H9 (cell line): ENCODE data around the gene LHX4. TPM values are rescaled to one million over a fixed set of nuclear protein-coding genes. Genes with fewer than 3 reads are reported as not detected.

ENCODE experiments used
- DNase-seq: peaks from one replicate; pipeline ENCODE4 v3.0.0-alpha.2; 2017
- H2AFZ ChIP-seq: one replicate; pipeline ENCODE4 v1.6.1; 2013; ENCODE audit warnings: mild to moderate bottlenecking, low read length, control low read depth, moderate library complexity
- H2AK5ac ChIP-seq: 2 replicates; pipeline ENCODE4 v1.6.1; 2013; ENCODE audit warnings: low read length, control low read depth, mixed read lengths; ENCODE audit not compliant: insufficient read length
- H2BK120ac ChIP-seq: one replicate; pipeline ENCODE4 v1.6.1; 2013; ENCODE audit warnings: low read depth, mild to moderate bottlenecking, low read length, control low read depth, inconsistent platforms; ENCODE audit not compliant: poor library complexity, severe bottlenecking
- H2BK12ac ChIP-seq: 2 replicates; pipeline ENCODE4 v1.6.1; 2013; ENCODE audit warnings: low read length, control low read depth, mixed read lengths, low read depth; ENCODE audit not compliant: insufficient read length
- H2BK15ac ChIP-seq: 2 replicates; pipeline ENCODE4 v1.6.1; 2013; ENCODE audit warnings: low read depth, low read length, control low read depth
- H2BK20ac ChIP-seq: one replicate; pipeline ENCODE4 v1.6.1; 2013; ENCODE audit warnings: low read depth, mild to moderate bottlenecking, low read length, control low read depth, inconsistent platforms; ENCODE audit not compliant: poor library complexity, severe bottlenecking
- H2BK5ac ChIP-seq: 2 replicates; pipeline ENCODE4 v1.6.1; 2013; ENCODE audit warnings: low read length, control low read depth, mixed read lengths; ENCODE audit not compliant: insufficient read length
- H3K14ac ChIP-seq: 2 replicates; pipeline ENCODE4 v1.6.1; 2013; ENCODE audit warnings: low read length, control low read depth; ENCODE audit not compliant: insufficient read depth
- H3K18ac ChIP-seq: 2 replicates; pipeline ENCODE4 v1.6.1; 2013; ENCODE audit warnings: low read depth, mild to moderate bottlenecking, mixed read lengths, low read length, control low read depth; ENCODE audit not compliant: insufficient read length
- H3K23ac ChIP-seq: 2 replicates; pipeline ENCODE4 v1.6.1; 2013; ENCODE audit warnings: low read length, control low read depth, mixed read lengths, low read depth; ENCODE audit not compliant: insufficient read length
- H3K23me2 ChIP-seq: 2 replicates; pipeline ENCODE4 v1.6.1; 2013; ENCODE audit warnings: low read depth, mild to moderate bottlenecking, mixed read lengths, low read length, control low read depth; ENCODE audit not compliant: insufficient read length, poor library complexity, severe bottlenecking
- H3K27ac ChIP-seq: 2 replicates; pipeline ENCODE4 v1.5.1; 2013; ENCODE audit warnings: low read length, control low read depth, mixed read lengths, low read depth; ENCODE audit not compliant: insufficient read length
- H3K27me3 ChIP-seq: 2 replicates; pipeline ENCODE4 v1.6.1; 2013; ENCODE audit warnings: low read length, control low read depth, inconsistent platforms; ENCODE audit not compliant: insufficient read depth
- H3K4ac ChIP-seq: 2 replicates; pipeline ENCODE4 v1.6.1; 2013; ENCODE audit warnings: low read depth, mild to moderate bottlenecking, control low read depth, inconsistent platforms, low read length, moderate library complexity
- H3K4me1 ChIP-seq: 2 replicates; pipeline ENCODE4 v1.6.1; 2013; ENCODE audit warnings: low read length, control low read depth, inconsistent platforms; ENCODE audit not compliant: insufficient read depth
- H3K4me2 ChIP-seq: 2 replicates; pipeline ENCODE4 v1.6.1; 2013; ENCODE audit warnings: low read length, control low read depth, mixed read lengths; ENCODE audit not compliant: insufficient read length, insufficient read depth
- H3K56ac ChIP-seq: 2 replicates; pipeline ENCODE4 v1.6.1; 2013; ENCODE audit warnings: low read depth, mild to moderate bottlenecking, mixed read lengths, low read length, control low read depth; ENCODE audit not compliant: insufficient read length
- H3K79me1 ChIP-seq: 2 replicates; pipeline ENCODE4 v1.6.1; 2013; ENCODE audit warnings: low read depth, mild to moderate bottlenecking, moderate library complexity, low read length, control low read depth, inconsistent platforms; ENCODE audit not compliant: insufficient read depth, poor library complexity, severe bottlenecking
- H3K79me2 ChIP-seq: 2 replicates; pipeline ENCODE4 v1.6.1; 2013; ENCODE audit warnings: low read length, control low read depth, inconsistent platforms; ENCODE audit not compliant: insufficient read depth
- H3K9ac ChIP-seq: 2 replicates; pipeline ENCODE4 v1.6.1; 2013; ENCODE audit warnings: low read length, control low read depth, mixed read lengths; ENCODE audit not compliant: insufficient read length; ENCODE audit errors: extremely low read depth
- H3K9me3 ChIP-seq: one replicate; pipeline ENCODE4 v1.6.1; 2013; ENCODE audit warnings: low read depth, low read length, inconsistent platforms; ENCODE audit not compliant: control insufficient read depth
- H3T11ph ChIP-seq: one replicate; pipeline ENCODE4 v1.6.1; 2013; ENCODE audit warnings: mild to moderate bottlenecking, low read length, control low read depth, inconsistent platforms
- H4K20me1 ChIP-seq: one replicate; pipeline ENCODE4 v1.6.1; 2013; ENCODE audit not compliant: control insufficient read depth, insufficient read length, insufficient read depth
- H4K5ac ChIP-seq: 2 replicates; pipeline ENCODE4 v1.6.1; 2013; ENCODE audit warnings: low read depth, mild to moderate bottlenecking, mixed read lengths, low read length, control low read depth; ENCODE audit not compliant: insufficient read length
- H4K8ac ChIP-seq: replicated peaks from 2 replicates; pipeline ENCODE4 v1.6.1; 2013; ENCODE audit warnings: low read length, control low read depth, mixed read lengths, low read depth; ENCODE audit not compliant: insufficient read length
- H4K91ac ChIP-seq: 2 replicates; pipeline ENCODE4 v1.6.1; 2013; ENCODE audit warnings: low read depth, mild to moderate bottlenecking, moderate library complexity, mixed read lengths, low read length, control low read depth; ENCODE audit not compliant: insufficient read length
- H3K27ac Mint-ChIP-seq, 3 experiments: 2 replicates in 2 of 3; 3 replicates in 1 of 3; pipeline ENCODE4 v1.8.0; 2020 to 2021; ENCODE audit warnings: mixed read lengths in 3 of 3, mild to moderate bottlenecking in 1 of 3, moderate library complexity in 1 of 3
- H3K27me3 Mint-ChIP-seq: 2 replicates; pipeline ENCODE4 v1.8.0; 2021; ENCODE audit warnings: low read depth, mild to moderate bottlenecking, moderate library complexity, mixed read lengths
- H3K36me3 Mint-ChIP-seq, 3 experiments: 2 replicates in 2 of 3; 3 replicates in 1 of 3; pipeline ENCODE4 v1.8.0; 2020 to 2021; ENCODE audit warnings: low read depth in 3 of 3, mixed read lengths in 3 of 3; ENCODE audit not compliant: insufficient read depth in 1 of 3
- H3K4me1 Mint-ChIP-seq, 2 experiments: 2 replicates each; pipeline ENCODE4 v1.8.0; 2020; ENCODE audit warnings: mixed read lengths in 2 of 2
- H3K4me3 Mint-ChIP-seq, 2 experiments: 2 replicates in 1 of 2; 3 replicates in 1 of 2; pipeline ENCODE4 v1.8.0; 2020 to 2021; ENCODE audit warnings: mild to moderate bottlenecking in 2 of 2, mixed read lengths in 2 of 2, moderate library complexity in 1 of 2
- H3K9me3 Mint-ChIP-seq, 2 experiments: 2 replicates in 1 of 2; 3 replicates in 1 of 2; pipeline ENCODE4 v1.8.0; 2020; ENCODE audit warnings: mild to moderate bottlenecking in 2 of 2, mixed read lengths in 2 of 2, moderate library complexity in 1 of 2
- WGBS: extraction: QIAGEN DNeasy Blood & Tissue Kit; methylation state at CpG from one replicate; pipeline ENCODE4 v1.1.7; 2013; ENCODE audit warnings: missing lambda C conversion rate, low lambda C conversion rate, mixed read lengths; ENCODE audit not compliant: insufficient read length; ENCODE audit errors: extremely low coverage; 5-methylcytosine and 5-hydroxymethylcytosine counted together
- total RNA-seq: library from RNA; stranded (reverse); gene quantifications from 2 replicates; pipeline ENCODE4 v1.2.1, GENCODE V29; 2021
- TF ChIP-seq, protein P1 (sequence below): fragments of 200-600 bp; sonication (generic); conservative IDR thresholded peaks from 3 replicates; pipeline ENCODE4 v1.8.0; 2021; ENCODE audit warnings: antibody characterized with exemption, mild to moderate bottlenecking

LHX4 gene
- total RNA-seq, 1 experiment from 2014 or later = 1.9 TPM

DNA sequence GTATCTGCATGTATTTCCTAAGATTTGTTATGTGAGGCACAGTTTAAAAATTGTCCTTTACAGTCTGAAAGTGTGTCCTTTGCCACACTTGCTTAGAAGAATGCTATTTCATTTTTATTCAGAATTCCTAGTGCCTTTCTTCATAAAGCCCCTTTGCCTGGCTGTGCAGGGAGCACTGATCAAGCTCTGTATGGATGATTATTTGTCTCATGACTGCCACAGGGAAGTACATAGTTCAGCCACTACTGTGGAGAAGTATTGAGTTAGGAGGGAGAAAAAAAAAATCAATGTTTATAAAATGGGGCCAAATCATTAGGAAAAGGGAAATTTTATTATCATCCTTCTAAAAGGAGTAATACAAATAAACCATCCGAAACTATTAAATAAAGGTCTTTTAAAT is 51.4 kb downstream of the LHX4 start:
- Histone ChIP-seq H2AFZ (no peak overlapping the region), H3K56ac (no peak overlapping the region), H3K9me3 (no peaks in the 10 kb centered on the region), H3K23me2 (no peaks in the 10 kb centered on the region), H2BK15ac (no peak overlapping the region), H2BK12ac (no peak overlapping the region), H2BK20ac (no peak overlapping the region), H3K27ac (no peak overlapping the region), H3T11ph (no peak overlapping the region), H4K20me1 (no peaks in the 10 kb centered on the region), H4K5ac (no peak overlapping the region), H3K4me2 (no peak overlapping the region), H3K4me1 (peaks cover 10% of the 10 kb centered on the region; the same call in 1 of the 2 replicates), H4K91ac (no peak overlapping the region), H2BK5ac (no peak overlapping the region), H3K14ac (no peak overlapping the region), H2BK120ac (no peak overlapping the region), H3K9ac (no peak overlapping the region), H3K79me2 (no peaks in the 10 kb centered on the region), H2AK5ac (no peak overlapping the region), H3K23ac (no peak overlapping the region), H3K27me3 (no peaks in the 10 kb centered on the region), H3K79me1 (no peaks in the 10 kb centered on the region), H4K8ac (no peak overlapping the region), H3K18ac (no peak overlapping the region), H3K4ac (no peak overlapping the region)
- Mint-ChIP-seq H3K27me3 (no peaks in the 10 kb centered on the region), H3K36me3 (peaks cover 14 to 17% (median 15%) of the 10 kb centered on the region in 3 experiments), H3K9me3 (peaks cover 0 to 7% of the 10 kb centered on the region in 2 experiments; a peak in 1 of 5 replicates), H3K27ac (no peak overlapping the region), H3K4me1 (peaks cover 17 to 22% of the 10 kb centered on the region in 2 experiments), H3K4me3 (no peak overlapping the region)
- DNase-seq = no peak
- TF ChIP-seq, protein P1, sequence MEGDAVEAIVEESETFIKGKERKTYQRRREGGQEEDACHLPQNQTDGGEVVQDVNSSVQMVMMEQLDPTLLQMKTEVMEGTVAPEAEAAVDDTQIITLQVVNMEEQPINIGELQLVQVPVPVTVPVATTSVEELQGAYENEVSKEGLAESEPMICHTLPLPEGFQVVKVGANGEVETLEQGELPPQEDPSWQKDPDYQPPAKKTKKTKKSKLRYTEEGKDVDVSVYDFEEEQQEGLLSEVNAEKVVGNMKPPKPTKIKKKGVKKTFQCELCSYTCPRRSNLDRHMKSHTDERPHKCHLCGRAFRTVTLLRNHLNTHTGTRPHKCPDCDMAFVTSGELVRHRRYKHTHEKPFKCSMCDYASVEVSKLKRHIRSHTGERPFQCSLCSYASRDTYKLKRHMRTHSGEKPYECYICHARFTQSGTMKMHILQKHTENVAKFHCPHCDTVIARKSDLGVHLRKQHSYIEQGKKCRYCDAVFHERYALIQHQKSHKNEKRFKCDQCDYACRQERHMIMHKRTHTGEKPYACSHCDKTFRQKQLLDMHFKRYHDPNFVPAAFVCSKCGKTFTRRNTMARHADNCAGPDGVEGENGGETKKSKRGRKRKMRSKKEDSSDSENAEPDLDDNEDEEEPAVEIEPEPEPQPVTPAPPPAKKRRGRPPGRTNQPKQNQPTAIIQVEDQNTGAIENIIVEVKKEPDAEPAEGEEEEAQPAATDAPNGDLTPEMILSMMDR = no peak
- no CpG with 5 or more reads among the region's 1 CpG for WGBS
